Inferior parietal cortex (tissue), 1 donor: ENCODE measurements around the gene LAMTOR4.
"Not testable (repeated sequence)": the region's sequence is repeated elsewhere in the genome, so short reads cannot be mapped to it uniquely, and the experiment has no call there.

ENCODE experiments used
- DNase-seq: peaks from one replicate; pipeline ENCODE4 v3.0.0-alpha.2; 2016; ENCODE audit errors: extremely low spot score

The LAMTOR4 gene

GRCh38 chr7:100171087-100171681 lies 22.5 kb downstream of the LAMTOR4 start:
- no peak for DNase-seq

GRCh38 chr7:100171840-100172239 lies 23.1 kb downstream of the LAMTOR4 start:
- no peak for DNase-seq

GRCh38 chr7:100173806-100174495 lies 25.2 kb downstream of the LAMTOR4 start:
- DNase-seq = no peak

GRCh38 chr7:100174582-100174981 lies 25.9 kb downstream of the LAMTOR4 start:
- no peak for DNase-seq

GRCh38 chr7:100175296-100175935 lies 26.7 kb downstream of the LAMTOR4 start:
- no peak for DNase-seq

- DNase-seq = no peak
Measured at GRCh38 chr7:100176096-100177044, 27.7 kb downstream of the LAMTOR4 start.

- DNase-seq = peak; percentile 86
Measured at GRCh38 chr7:100177045-100178001, 28.6 kb downstream of the LAMTOR4 start, which contains the start of the genes GPC2 and STAG3. Gene GPC2, minus strand, starts transcription at chr7:100177381. Its CDS starts 182 bp downstream, at chr7:100177199. Gene STAG3, plus strand, starts transcription at chr7:100177918. Its CDS starts 2,639 bp downstream, at chr7:100180557.

- DNase-seq = not testable (repeated sequence)
Measured at GRCh38 chr7:100180084-100180483, 31.4 kb downstream of the LAMTOR4 start.

GRCh38 chr7:100182616-100183015 lies 33.9 kb downstream of the LAMTOR4 start:
- DNase-seq = not testable (repeated sequence)

GRCh38 chr7:100183090-100183489 lies 34.4 kb downstream of the LAMTOR4 start:
- DNase-seq = not testable (repeated sequence)

- no peak for DNase-seq
Measured at GRCh38 chr7:100185726-100186125, 37.0 kb downstream of the LAMTOR4 start.

- DNase-seq = no peak
Measured at GRCh38 chr7:100189061-100189460, 40.3 kb downstream of the LAMTOR4 start.

GRCh38 chr7:100190048-100190711 lies 41.5 kb downstream of the LAMTOR4 start:
- DNase-seq = no peak

GRCh38 chr7:100191775-100192174 lies 43.1 kb downstream of the LAMTOR4 start:
- DNase-seq = no peak

GRCh38 chr7:100192281-100192862 lies 43.7 kb downstream of the LAMTOR4 start:
- not testable (repeated sequence) for DNase-seq

GRCh38 chr7:100192969-100193368 lies 44.3 kb downstream of the LAMTOR4 start:
- no peak for DNase-seq

- no peak for DNase-seq
Measured at GRCh38 chr7:100195222-100195621, 46.5 kb downstream of the LAMTOR4 start.

- DNase-seq = not testable (repeated sequence)
Measured at GRCh38 chr7:100195901-100196322, 47.2 kb downstream of the LAMTOR4 start.

- no peak for DNase-seq
Measured at GRCh38 chr7:100198266-100198665, 49.5 kb downstream of the LAMTOR4 start.
